HepG2 (cell line): ENCODE results near the gene FKBP10. TPM values are rescaled to one million over a fixed set of nuclear protein-coding genes. Genes with fewer than 3 reads are reported as not detected.
A peak's percentile ranks its signal among the peaks of the same experiment; 100 is the strongest.

Experiments
- CAMTA2 ChIP-seq: sonication (generic); formaldehyde crosslinking; IDR thresholded peaks from 2 replicates; pipeline ENCODE4 v1.4.0; 2020; ENCODE audit warnings: mild to moderate bottlenecking, missing genetic modification reagents, borderline replicate concordance
- FLYWCH1 ChIP-seq: sonication (generic); formaldehyde crosslinking; IDR thresholded peaks from 2 replicates; pipeline ENCODE4 v1.8.1; 2023; ENCODE audit warnings: mild to moderate bottlenecking, missing genetic modification reagents
- FOXK1 ChIP-seq: sonication (generic); formaldehyde crosslinking; IDR thresholded peaks from 2 replicates; pipeline ENCODE4 v1.4.0; 2020; ENCODE audit warnings: low read depth, missing genetic modification reagents, borderline replicate concordance
- IRF2 ChIP-seq: IDR thresholded peaks from 2 replicates; pipeline ENCODE4 v1.6.1; 2018; ENCODE audit warnings: missing genetic modification reagents, missing compliant biosample characterization
- KDM6A ChIP-seq: IDR thresholded peaks from 2 replicates; pipeline ENCODE4 v1.6.1; 2016; ENCODE audit warnings: low read depth
- KLF16 ChIP-seq, 2 experiments: sonication (generic) in 1 of 2; formaldehyde crosslinking in 1 of 2; IDR thresholded peaks; 2 replicates each; pipeline versions ENCODE4 v1.6.1 to v1.8.0; 2016 to 2023; ENCODE audit warnings: missing genetic modification reagents in 2 of 2, missing compliant biosample characterization in 1 of 2
- MXD4 ChIP-seq: IDR thresholded peaks from 2 replicates; pipeline ENCODE4 v1.6.1; 2016; ENCODE audit warnings: mild to moderate bottlenecking, missing biosample characterization, missing genetic modification reagents
- SMAD3 ChIP-seq: sonication (generic); formaldehyde crosslinking; IDR thresholded peaks from 2 replicates; pipeline ENCODE4 v1.4.0; 2020; ENCODE audit warnings: missing genetic modification reagents
- SNAPC5 ChIP-seq: sonication (generic); formaldehyde crosslinking; IDR thresholded peaks from 2 replicates; pipeline ENCODE4 v1.8.1; 2023; ENCODE audit warnings: mild to moderate bottlenecking, missing genetic modification reagents, borderline replicate concordance
- TBL1XR1 ChIP-seq: fragments of 150-350 bp; IDR thresholded peaks from 2 replicates; pipeline ENCODE4 v1.6.1; 2014; ENCODE audit warnings: borderline replicate concordance, low read length; ENCODE audit not compliant: partially characterized antibody
- TEAD3 ChIP-seq: optimal IDR thresholded peaks from 2 replicates; pipeline ENCODE3; 2016; ENCODE audit warnings: borderline replicate concordance
- TFDP2 ChIP-seq: sonication (generic); formaldehyde crosslinking; IDR thresholded peaks from 2 replicates; pipeline ENCODE4 v1.4.0; 2020; ENCODE audit warnings: missing genetic modification reagents
- ZBTB7A ChIP-seq: sonication (generic); formaldehyde crosslinking; IDR thresholded peaks from 2 replicates; pipeline ENCODE4 v1.8.0; 2022; ENCODE audit warnings: mild to moderate bottlenecking, missing genetic modification reagents
- ZFP62 ChIP-seq: sonication (generic); formaldehyde crosslinking; IDR thresholded peaks from 2 replicates; pipeline ENCODE4 v1.4.0; 2020; ENCODE audit warnings: missing genetic modification reagents
- ZNF124 ChIP-seq: sonication (generic); formaldehyde crosslinking; IDR thresholded peaks from 2 replicates; pipeline ENCODE4 v1.4.0; 2020; ENCODE audit warnings: missing genetic modification reagents
- ZNF230 ChIP-seq: sonication (generic); formaldehyde crosslinking; IDR thresholded peaks from 2 replicates; pipeline ENCODE4 v1.4.0; 2020; ENCODE audit warnings: mild to moderate bottlenecking, missing genetic modification reagents
- ZNF30 ChIP-seq: sonication (generic); formaldehyde crosslinking; IDR thresholded peaks from 2 replicates; pipeline ENCODE4 v1.5.0; 2020; ENCODE audit warnings: mild to moderate bottlenecking, missing genetic modification reagents
- ZNF546 ChIP-seq: sonication (generic); formaldehyde crosslinking; conservative IDR thresholded peaks from 2 replicates; pipeline ENCODE4 v1.8.1; 2023; ENCODE audit warnings: mild to moderate bottlenecking, missing genetic modification reagents
- polyA plus RNA-seq, 8 experiments: library from polyadenylated mRNA; depleted of rRNA in 3 of 8; stranded (reverse) in 7 of 8; unstranded in 1 of 8; fragments of >200 nt; fragmentation: Illumina TruSeq in 4 of 8; extraction: Trizol in 4 of 8; gene quantifications; 2 replicates each; pipeline versions ENCODE4 v1.2.1 to v1.2.3, GENCODE V29; 2011 to 2016; ENCODE audit warnings: low read depth in 4 of 8, missing spikeins in 1 of 8, mixed read lengths in 1 of 8; ENCODE audit not compliant: insufficient read depth in 1 of 8
- total RNA-seq, 5 experiments: library from RNA; depleted of rRNA; stranded (reverse); fragments of >200 nt; fragmentation: Illumina TruSeq; extraction: Trizol; gene quantifications; 2 replicates each; pipeline ENCODE4 v1.2.3, GENCODE V29; 2016; ENCODE audit warnings: low read depth in 1 of 5
- TF ChIP-seq, protein P1 (sequence below): sonication (generic); formaldehyde crosslinking; IDR thresholded peaks from 2 replicates; pipeline ENCODE4 v1.4.0; 2020; ENCODE audit warnings: missing genetic modification reagents, mild to moderate bottlenecking, borderline replicate concordance

FKBP10 gene
- total and polyA plus RNA-seq, 2 of the 13 experiments (the other 11 are each of a cell fraction or from before 2014, with no cell fraction given) = 149 to 573 TPM

DNA sequence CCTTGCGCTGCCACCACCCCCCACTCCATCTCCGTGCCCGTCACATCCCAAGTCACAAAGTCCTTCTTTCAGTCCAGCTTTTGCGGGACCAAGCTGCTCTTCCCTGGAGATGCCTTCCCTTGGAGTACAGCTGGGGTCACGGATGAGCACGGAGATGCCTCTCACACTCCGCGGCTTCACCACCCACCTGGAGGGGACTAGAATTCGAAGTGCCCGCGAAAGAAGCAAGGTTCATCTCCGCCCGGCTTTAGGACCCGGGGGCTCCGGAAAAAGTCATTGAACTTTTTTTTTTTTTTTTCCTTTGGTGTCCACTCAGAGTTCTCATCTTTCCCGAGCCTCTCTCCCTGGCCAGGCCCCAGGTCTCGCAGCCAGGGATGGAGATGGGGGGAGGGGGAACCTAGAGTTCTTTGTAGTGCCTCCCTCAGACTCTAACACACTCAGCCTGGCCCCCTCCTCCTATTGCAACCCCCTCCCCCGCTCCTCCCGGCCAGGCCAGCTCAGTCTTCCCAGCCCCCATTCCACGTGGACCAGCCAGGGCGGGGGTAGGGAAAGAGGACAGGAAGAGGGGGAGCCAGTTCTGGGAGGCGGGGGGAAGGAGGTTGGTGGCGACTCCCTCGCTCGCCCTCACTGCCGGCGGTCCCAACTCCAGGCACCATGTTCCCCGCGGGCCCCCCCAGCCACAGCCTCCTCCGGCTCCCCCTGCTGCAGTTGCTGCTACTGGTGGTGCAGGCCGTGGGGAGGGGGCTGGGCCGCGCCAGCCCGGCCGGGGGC lies at the start of gene FKBP10 (continued):
- TF ChIP-seq ZNF546 (CRISPR knock-in tag) (peak; percentile 14; the same call in 1 of the 2 replicates), ZNF30 (CRISPR knock-in tag) (peak; percentile 20; the same call in 1 of the 2 replicates), IRF2 (CRISPR knock-in tag) (no peak), SMAD3 (CRISPR knock-in tag) (0 out of 2 replicates have a peak, but pooled peaks have one; percentile 27), MXD4 (CRISPR knock-in tag) (peak; percentile 54; the same call in 1 of the 2 replicates), TEAD3 (CRISPR knock-in tag) (no peak), KLF16 (CRISPR knock-in tag; IDR thresholded peaks at IDR 0.05) (peak in 1 of 2 experiments; percentile 34; a peak in 1 of 4 replicates), TFDP2 (peak; percentile 14; the same call in 1 of the 2 replicates), KDM6A (CRISPR knock-in tag) (peak; percentile 39; the same call in 1 of the 2 replicates), ZFP62 (CRISPR knock-in tag) (no peak), TBL1XR1 (peak; percentile 26), FOXK1 (CRISPR knock-in tag) (peak; percentile 22; the same call in 1 of the 2 replicates), FLYWCH1 (CRISPR knock-in tag) (peak; percentile 79; the same call in 1 of the 2 replicates), CAMTA2 (CRISPR knock-in tag) (0 out of 2 replicates have a peak, but pooled peaks have one; percentile 40), ZNF230 (peak; percentile 16; the same call in 1 of the 2 replicates), ZNF124 (CRISPR knock-in tag) (no peak), SNAPC5 (CRISPR knock-in tag) (no peak; the same call in 1 of the 2 replicates), ZBTB7A (CRISPR knock-in tag) (peak; percentile 79; the same call in 1 of the 2 replicates)
- TF ChIP-seq, protein P1, sequence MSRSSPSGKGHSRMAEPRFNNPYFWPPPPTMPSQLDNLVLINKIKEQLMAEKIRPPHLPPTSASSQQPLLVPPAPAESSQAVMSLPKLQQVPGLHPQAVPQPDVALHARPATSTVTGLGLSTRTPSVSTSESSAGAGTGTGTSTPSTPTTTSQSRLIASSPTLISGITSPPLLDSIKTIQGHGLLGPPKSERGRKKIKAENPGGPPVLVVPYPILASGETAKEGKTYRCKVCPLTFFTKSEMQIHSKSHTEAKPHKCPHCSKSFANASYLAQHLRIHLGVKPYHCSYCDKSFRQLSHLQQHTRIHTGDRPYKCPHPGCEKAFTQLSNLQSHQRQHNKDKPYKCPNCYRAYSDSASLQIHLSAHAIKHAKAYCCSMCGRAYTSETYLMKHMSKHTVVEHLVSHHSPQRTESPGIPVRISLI = peak; percentile 99
